Transverse colon (tissue), 4 donors: Measurements from ENCODE around the gene HOXB5.

Source experiments
- POLR2AphosphoS5 ChIP-seq, 3 donors: sonication (generic); formaldehyde crosslinking; IDR thresholded peaks; one replicate each; pipeline ENCODE4 v1.6.1; 2016; ENCODE audit warnings: antibody characterized with exemption in 3 of 3
- TF ChIP-seq, protein P1 (sequence below), 5 experiments: fragments of 200-600 bp in 3 of 5; fragments of 450-650 bp in 2 of 5; sonication (generic) in 3 of 5; IDR thresholded peaks; 1 replicate in 2 of 5; 2 replicates in 3 of 5; pipeline ENCODE4 v1.5.1; 2016 to 2017; ENCODE audit warnings: antibody characterized with exemption in 5 of 5, inconsistent platforms in 3 of 5, mild to moderate bottlenecking in 2 of 5, moderate library complexity in 1 of 5

DNA sequence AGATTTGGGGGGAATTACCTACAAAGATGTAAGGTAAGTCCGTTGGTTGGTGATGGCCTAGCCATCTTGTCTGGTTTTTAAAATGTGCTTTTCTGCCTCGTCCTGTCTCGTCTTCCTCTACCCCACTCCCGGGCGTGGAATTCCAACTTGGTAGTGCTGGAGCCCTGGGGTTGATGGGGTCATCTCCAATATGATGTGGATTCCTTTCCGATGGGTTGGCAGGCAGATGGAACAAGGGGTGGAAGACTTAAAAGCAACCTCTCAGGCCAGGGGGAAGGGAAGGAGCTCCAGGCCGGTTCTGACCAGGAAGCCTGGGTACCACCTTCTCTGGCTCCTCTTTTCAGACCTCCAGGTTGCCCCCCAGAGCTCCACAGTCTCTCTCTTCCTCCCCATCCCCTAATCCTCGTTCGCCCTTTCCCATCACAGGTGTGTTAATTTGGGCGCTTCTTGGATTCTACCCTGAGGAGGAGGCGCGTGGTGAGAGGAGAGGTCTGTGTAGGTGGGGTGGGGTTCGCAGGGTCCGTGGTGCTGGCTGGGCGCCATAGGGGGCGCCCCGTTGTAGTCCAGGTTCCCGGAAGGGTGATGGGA is 43.6 kb downstream of the HOXB5 start:
- TF ChIP-seq, protein P1, sequence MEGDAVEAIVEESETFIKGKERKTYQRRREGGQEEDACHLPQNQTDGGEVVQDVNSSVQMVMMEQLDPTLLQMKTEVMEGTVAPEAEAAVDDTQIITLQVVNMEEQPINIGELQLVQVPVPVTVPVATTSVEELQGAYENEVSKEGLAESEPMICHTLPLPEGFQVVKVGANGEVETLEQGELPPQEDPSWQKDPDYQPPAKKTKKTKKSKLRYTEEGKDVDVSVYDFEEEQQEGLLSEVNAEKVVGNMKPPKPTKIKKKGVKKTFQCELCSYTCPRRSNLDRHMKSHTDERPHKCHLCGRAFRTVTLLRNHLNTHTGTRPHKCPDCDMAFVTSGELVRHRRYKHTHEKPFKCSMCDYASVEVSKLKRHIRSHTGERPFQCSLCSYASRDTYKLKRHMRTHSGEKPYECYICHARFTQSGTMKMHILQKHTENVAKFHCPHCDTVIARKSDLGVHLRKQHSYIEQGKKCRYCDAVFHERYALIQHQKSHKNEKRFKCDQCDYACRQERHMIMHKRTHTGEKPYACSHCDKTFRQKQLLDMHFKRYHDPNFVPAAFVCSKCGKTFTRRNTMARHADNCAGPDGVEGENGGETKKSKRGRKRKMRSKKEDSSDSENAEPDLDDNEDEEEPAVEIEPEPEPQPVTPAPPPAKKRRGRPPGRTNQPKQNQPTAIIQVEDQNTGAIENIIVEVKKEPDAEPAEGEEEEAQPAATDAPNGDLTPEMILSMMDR (IDR thresholded peaks at IDR 0.05), result no peak
- no peak for TF ChIP-seq POLR2AphosphoS5 (IDR thresholded peaks at IDR 0.05)
